HG03520 (cell line): ENCODE data around the gene FAM124A.

Experiments
- ATAC-seq: cut with Tn5 transposase; IDR thresholded peaks from one replicate; pipeline ENCODE4 v1.9.1; 2021; ENCODE audit warnings: mild to moderate bottlenecking, moderate library complexity; ENCODE audit not compliant: unreplicated experiment

Gene FAM124A

DNA sequence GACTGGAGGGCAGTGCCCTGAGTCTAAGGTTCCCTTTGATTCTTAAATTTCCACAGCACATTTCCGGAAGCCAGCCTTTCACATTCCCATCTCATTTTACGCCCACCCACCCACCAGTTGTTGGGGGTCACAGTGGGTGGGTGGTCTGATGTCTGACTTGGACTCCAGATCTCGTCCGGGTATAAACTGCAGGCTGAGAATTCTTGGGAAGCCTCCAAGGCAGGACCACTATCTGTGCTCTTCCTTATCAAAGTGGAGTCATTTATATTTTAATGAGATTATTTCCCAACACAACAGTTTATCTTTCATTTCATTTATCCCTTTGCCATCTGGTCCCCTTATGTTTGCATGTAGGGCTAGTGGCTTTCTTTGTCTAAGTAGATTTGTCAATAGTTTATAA is 3.6 kb upstream of the FAM124A start:
- ATAC-seq = no peak

GRCh38 chr13:51220706-51221105 is 1.5 kb upstream of the FAM124A start:
- ATAC-seq = no peak

DNA sequence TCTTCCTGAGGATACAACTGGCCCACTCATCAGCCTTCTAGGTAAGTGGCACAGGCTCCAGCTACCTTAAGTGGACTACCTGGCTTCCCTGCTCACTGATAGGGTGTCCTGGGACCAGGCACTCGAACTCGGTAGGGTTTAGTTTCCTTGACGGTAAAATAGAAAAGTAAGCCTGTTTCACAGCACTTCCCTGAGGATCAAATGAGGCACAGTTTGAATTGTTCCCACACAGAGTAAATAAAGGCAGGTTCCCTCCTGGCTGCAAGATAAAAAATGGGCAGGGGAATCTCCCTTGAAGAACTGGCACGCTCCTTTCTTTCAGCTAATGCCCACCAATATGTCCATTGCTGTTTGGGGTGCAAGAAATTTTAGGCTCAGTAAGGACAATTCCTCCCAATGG is 1.1 kb upstream of the FAM124A start:
- no peak for ATAC-seq

DNA sequence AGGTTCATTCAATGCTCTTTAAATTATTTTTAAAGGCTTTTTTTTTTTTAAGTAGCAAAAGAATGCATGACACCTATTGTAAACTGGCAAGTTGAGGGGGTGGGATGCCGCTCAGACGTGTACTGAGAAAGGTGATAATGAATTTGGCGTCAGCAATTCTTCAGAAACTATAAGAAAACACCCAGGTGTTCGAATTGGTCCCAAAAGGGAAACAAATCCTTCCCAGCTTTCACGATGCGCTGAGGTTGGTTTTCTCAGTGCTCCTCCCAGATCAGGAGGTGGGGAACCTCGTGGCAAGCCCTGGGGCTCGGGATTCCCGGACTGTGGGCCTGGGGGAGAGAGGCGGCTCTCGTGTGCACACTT is 543 bp upstream of the FAM124A start:
- ATAC-seq = no peak

DNA sequence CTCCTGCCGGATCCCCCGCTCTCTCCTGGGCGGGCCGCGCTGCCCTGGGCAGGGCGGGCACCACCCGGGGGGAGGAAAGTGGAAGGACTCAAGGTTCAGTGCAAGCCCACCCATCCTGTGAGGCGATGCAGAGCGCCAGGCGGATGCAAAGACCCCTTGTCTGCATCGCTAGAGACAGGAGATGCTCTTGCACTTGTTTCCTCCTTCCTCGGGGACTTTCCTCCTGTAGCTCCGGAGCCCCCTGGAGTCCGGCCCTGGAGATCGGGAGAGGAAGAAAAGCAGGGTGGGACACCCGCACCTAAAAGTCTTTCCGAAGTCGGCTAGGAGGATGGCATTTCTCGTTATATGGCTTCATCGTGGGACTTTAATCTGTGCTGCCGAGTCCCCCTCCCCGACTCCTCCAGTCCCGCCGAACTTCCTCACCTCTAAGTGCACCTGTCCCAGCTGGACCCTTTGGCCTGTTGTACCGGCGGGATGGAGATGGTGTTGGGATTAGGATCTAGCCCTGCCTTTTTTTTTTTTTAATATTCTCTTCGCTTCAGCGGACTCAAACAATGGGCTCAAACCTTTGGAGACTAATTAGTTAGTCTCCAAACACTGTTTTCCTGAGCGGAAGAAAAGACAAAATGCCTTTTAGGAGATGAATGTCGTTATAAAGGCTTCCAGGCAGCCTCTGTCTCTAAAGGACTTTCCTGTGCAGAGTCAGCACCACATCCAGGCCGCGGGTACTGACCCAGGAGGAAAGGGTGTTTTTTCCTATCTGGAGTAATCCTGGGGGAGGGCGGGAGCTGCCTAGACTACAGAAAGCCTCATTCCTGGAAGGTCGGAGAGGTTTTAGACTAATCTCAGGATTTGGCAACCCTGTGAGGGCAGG is 725 bp downstream of the FAM124A start:
- ATAC-seq = peak; percentile 13

GRCh38 chr13:51223560-51224270 is 1.5 kb downstream of the FAM124A start:
- no peak for ATAC-seq

DNA sequence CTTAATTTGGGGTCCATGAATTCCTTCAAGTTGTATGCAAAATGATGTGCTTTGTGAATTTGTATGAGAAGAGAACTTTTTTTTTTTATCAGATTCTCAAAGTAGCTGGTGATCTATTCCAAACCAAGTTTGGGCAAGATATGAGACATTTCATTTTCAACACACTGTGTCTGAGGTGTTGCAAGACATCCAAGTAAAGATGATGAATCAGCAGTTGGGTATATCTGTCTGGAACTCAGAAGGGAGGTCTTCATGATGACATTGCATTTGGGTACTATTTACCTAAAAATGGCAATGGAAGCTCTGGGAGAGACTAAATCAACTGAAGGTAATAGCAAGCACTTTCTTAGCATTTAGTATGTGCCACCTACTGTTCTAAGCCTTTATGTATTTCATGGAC is 2.8 kb downstream of the FAM124A start:
- ATAC-seq = no peak

GRCh38 chr13:51227404-51227803 is 5.2 kb downstream of the FAM124A start:
- ATAC-seq = no peak

- ATAC-seq = no peak
Measured at GRCh38 chr13:51229101-51229719, 7.0 kb downstream of the FAM124A start.

GRCh38 chr13:51229731-51230130 is 7.5 kb downstream of the FAM124A start:
- no peak for ATAC-seq

GRCh38 chr13:51230477-51231105 is 8.4 kb downstream of the FAM124A start:
- no peak for ATAC-seq

GRCh38 chr13:51231456-51231855 is 9.3 kb downstream of the FAM124A start:
- ATAC-seq = no peak

DNA sequence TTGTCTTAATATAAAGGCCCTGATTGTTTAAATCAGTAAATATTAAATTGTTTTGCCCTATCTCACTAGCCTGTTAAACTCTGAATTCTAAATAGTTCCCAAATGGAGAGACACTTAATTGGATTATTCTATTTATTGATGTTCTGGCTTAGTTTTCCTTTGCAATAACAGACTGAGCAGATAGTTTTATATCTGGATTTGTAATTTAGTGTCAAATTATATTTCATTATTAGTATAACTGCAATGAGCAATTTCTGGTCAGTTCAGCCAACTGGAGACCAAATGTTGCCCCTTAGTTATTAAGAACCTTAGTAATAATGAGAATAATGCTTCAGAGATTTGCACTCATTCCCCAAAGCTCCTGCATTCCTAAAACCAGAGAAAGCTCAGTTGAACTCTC is 10.1 kb downstream of the FAM124A start:
- ATAC-seq = no peak

DNA sequence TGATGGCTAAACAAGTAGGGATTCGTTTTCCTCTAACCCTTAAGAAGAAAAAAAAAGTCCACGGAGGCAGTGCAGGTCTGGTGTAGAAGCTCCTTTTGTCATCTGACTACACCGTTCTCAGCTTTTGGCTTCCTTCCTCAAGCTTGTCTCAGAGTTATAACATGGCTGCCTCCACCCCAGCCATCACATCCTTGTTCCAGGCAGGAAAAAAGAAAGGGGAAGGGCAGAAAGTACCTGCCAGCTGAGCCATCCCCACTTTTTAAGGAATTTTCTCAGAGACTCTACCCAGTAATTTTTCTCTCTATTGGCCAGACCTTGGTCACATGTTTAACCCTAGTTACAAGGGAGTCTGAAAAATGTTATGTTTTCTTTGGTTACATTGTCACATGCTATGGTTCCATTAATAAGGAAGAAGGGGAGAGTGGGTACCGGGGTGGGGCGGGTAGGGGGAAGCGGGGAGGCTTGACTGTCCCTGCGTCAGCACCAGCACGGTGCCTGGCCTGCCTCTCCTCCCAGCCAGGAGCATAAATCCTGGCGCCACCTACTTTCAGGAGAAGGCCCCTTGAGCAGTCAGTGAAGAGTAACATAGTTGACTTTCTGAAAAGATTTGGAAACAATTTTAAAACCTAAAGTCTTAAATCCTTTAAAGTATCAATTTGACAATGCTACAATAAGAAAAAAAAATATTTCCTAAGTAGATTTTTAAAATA is 11.1 kb downstream of the FAM124A start:
- ATAC-seq = no peak

GRCh38 chr13:51234676-51235075 is 12.5 kb downstream of the FAM124A start:
- no peak for ATAC-seq

- ATAC-seq = no peak
Measured at GRCh38 chr13:51235186-51235585, 13.0 kb downstream of the FAM124A start.

- ATAC-seq = no peak
Measured at GRCh38 chr13:51235756-51236490, 13.7 kb downstream of the FAM124A start.

- ATAC-seq = no peak
Measured at GRCh38 chr13:51236491-51236792, 14.2 kb downstream of the FAM124A start.

GRCh38 chr13:51237386-51237785 is 15.2 kb downstream of the FAM124A start:
- ATAC-seq = no peak

- no peak for ATAC-seq
Measured at GRCh38 chr13:51237887-51238286, 15.7 kb downstream of the FAM124A start.
